ENCODE data around the gene TREM1. TPM values are rescaled to one million over a fixed set of nuclear protein-coding genes. Genes with fewer than 3 reads are reported as not detected.
"Not testable (repeated sequence)": the region's sequence is repeated elsewhere in the genome, so short reads cannot be mapped to it uniquely, and the experiment has no call there.

TREM1 gene
- total RNA-seq, 1 donor from 2014 or later = 1.8 TPM

GRCh38 chr6:41255638-41256246 lies 30.7 kb downstream of the TREM1 start:
- FAIRE-seq (peak; percentile 80), DNase-seq (ENCODE audit: low read depth) (no peak)
- H3K4me3 ChIP-seq (ENCODE audit: low read depth, low read length) = no peak overlapping the region
- peaks cover 2% of the 10 kb centered on the region for H3K27me3 ChIP-seq (ENCODE audit: control insufficient read depth, insufficient read depth, low read length)
- no peak for TF ChIP-seq CTCF (IDR thresholded peaks at IDR 0.05; ENCODE audit: insufficient read depth, low read length, severe bottlenecking)
- H3K36me3 ChIP-seq (ENCODE audit: control insufficient read depth, insufficient read depth, low read length) = no peaks in the 10 kb centered on the region

- peak; percentile 70 for FAIRE-seq
- no peak for TF ChIP-seq CTCF (IDR thresholded peaks at IDR 0.05; ENCODE audit: insufficient read depth, low read length, severe bottlenecking)
- Histone ChIP-seq H3K27me3 (ENCODE audit: control insufficient read depth, insufficient read depth, low read length) (peaks cover 2% of the 10 kb centered on the region), H3K4me3 (ENCODE audit: low read depth, low read length) (no peak overlapping the region), H3K36me3 (ENCODE audit: control insufficient read depth, insufficient read depth, low read length) (no peaks in the 10 kb centered on the region)
- DNase-seq (ENCODE audit: low read depth) = no peak
Measured at GRCh38 chr6:41255110-41255509, 31.4 kb downstream of the TREM1 start.

GRCh38 chr6:41252401-41253169 lies 33.9 kb downstream of the TREM1 start:
- H3K4me3 ChIP-seq (ENCODE audit: low read depth, low read length) = no peak overlapping the region
- DNase-seq (ENCODE audit: low read depth) = no peak
- no peak for FAIRE-seq
- H3K27me3 ChIP-seq (ENCODE audit: control insufficient read depth, insufficient read depth, low read length) = peaks cover 4% of the 10 kb centered on the region
- no peak for TF ChIP-seq CTCF (IDR thresholded peaks at IDR 0.05; ENCODE audit: insufficient read depth, low read length, severe bottlenecking)
- H3K36me3 ChIP-seq (ENCODE audit: control insufficient read depth, insufficient read depth, low read length) = no peaks in the 10 kb centered on the region

- DNase-seq (ENCODE audit: low read depth) (no peak), FAIRE-seq (peak; percentile 75)
- Histone ChIP-seq H3K27me3 (ENCODE audit: control insufficient read depth, insufficient read depth, low read length) (peaks cover 4% of the 10 kb centered on the region), H3K4me3 (ENCODE audit: low read depth, low read length) (no peak overlapping the region), H3K36me3 (ENCODE audit: control insufficient read depth, insufficient read depth, low read length) (no peaks in the 10 kb centered on the region)
- TF ChIP-seq CTCF (IDR thresholded peaks at IDR 0.05; ENCODE audit: insufficient read depth, low read length, severe bottlenecking) = no peak
Measured at GRCh38 chr6:41247882-41248705, 38.4 kb downstream of the TREM1 start.

GRCh38 chr6:41247288-41247865 lies 39.1 kb downstream of the TREM1 start:
- DNase-seq (ENCODE audit: low read depth) (no peak), FAIRE-seq (no peak)
- no peak for TF ChIP-seq CTCF (IDR thresholded peaks at IDR 0.05; ENCODE audit: insufficient read depth, low read length, severe bottlenecking)
- Histone ChIP-seq H3K36me3 (ENCODE audit: control insufficient read depth, insufficient read depth, low read length) (no peaks in the 10 kb centered on the region), H3K27me3 (ENCODE audit: control insufficient read depth, insufficient read depth, low read length) (peaks cover 4% of the 10 kb centered on the region), H3K4me3 (ENCODE audit: low read depth, low read length) (no peak overlapping the region)

GRCh38 chr6:41246529-41246928 lies 40.0 kb downstream of the TREM1 start:
- not testable (repeated sequence) for FAIRE-seq; H3K36me3 ChIP-seq (ENCODE audit: control insufficient read depth, insufficient read depth, low read length); H3K4me3 ChIP-seq (ENCODE audit: low read depth, low read length); H3K27me3 ChIP-seq (ENCODE audit: control insufficient read depth, insufficient read depth, low read length); DNase-seq (ENCODE audit: low read depth)

Data from bronchial epithelial cell (primary cell).